ENCODE results near the gene SNX3.

SNX3 gene

DNA sequence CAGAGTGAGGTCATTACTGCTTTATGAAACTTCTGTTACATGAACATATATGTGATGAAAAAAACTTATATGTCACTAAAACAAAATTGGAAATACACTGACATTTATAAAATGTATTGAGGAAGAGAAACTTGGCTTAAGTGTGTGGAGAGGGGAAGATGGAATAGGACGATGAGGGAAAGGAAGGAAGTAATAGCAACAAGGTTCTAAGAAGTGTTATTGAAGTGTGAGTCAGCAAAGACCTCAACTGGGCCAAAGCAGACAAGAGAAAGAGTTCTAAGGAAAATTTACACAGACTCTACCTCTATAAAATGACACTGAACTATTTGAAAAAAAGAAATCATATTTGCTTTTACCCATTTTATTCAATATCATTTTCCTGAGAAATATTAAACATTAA, 38.3 kb downstream of the SNX3 start:
- no peak overlapping the region for H3K9ac ChIP-seq (ENCODE audit: low read depth, low read length)
- TF ChIP-seq EZH2 (IDR thresholded peaks at IDR 0.05; ENCODE audit: borderline replicate concordance, low read depth, low read length, severe bottlenecking): no peak
- TF ChIP-seq, protein P1, sequence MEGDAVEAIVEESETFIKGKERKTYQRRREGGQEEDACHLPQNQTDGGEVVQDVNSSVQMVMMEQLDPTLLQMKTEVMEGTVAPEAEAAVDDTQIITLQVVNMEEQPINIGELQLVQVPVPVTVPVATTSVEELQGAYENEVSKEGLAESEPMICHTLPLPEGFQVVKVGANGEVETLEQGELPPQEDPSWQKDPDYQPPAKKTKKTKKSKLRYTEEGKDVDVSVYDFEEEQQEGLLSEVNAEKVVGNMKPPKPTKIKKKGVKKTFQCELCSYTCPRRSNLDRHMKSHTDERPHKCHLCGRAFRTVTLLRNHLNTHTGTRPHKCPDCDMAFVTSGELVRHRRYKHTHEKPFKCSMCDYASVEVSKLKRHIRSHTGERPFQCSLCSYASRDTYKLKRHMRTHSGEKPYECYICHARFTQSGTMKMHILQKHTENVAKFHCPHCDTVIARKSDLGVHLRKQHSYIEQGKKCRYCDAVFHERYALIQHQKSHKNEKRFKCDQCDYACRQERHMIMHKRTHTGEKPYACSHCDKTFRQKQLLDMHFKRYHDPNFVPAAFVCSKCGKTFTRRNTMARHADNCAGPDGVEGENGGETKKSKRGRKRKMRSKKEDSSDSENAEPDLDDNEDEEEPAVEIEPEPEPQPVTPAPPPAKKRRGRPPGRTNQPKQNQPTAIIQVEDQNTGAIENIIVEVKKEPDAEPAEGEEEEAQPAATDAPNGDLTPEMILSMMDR (IDR thresholded peaks at IDR 0.05; ENCODE audit: borderline replicate concordance, extremely low read depth, low read length, poor library complexity, severe bottlenecking): no peak
- no peaks in the 10 kb centered on the region for H4K20me1 ChIP-seq (ENCODE audit: insufficient read depth, low read length)
- H3K79me2 ChIP-seq (ENCODE audit: insufficient read depth, low read length): peaks cover 43% of the 10 kb centered on the region
- no peaks in the 10 kb centered on the region for H3K27me3 ChIP-seq (ENCODE audit: insufficient read depth, low read length, poor library complexity)
- H3K4me3 ChIP-seq (ENCODE audit: low read depth in 1 of 2, low read length in 2 of 2): no peak overlapping the region
- peak; percentile 62; the same call in 2 of the 3 replicates for ATAC-seq (ENCODE audit: insufficient read depth, low read depth)
- no peaks in the 10 kb centered on the region for H3K4me1 ChIP-seq (ENCODE audit: insufficient read depth, low read length)
- no peak overlapping the region for H2AFZ ChIP-seq (ENCODE audit: low read depth, low read length)
- H3K36me3 ChIP-seq (ENCODE audit: insufficient read depth, low read length): peaks cover 49% of the 10 kb centered on the region
- no peak overlapping the region for H3K27ac ChIP-seq (ENCODE audit: low read length)
- no peaks in the 10 kb centered on the region for H3K9me3 ChIP-seq (ENCODE audit: insufficient read depth, low read length, severe bottlenecking)
- DNase-seq: no peak
- no peak overlapping the region for H3K4me2 ChIP-seq (ENCODE audit: insufficient read depth, low read length)

DNA sequence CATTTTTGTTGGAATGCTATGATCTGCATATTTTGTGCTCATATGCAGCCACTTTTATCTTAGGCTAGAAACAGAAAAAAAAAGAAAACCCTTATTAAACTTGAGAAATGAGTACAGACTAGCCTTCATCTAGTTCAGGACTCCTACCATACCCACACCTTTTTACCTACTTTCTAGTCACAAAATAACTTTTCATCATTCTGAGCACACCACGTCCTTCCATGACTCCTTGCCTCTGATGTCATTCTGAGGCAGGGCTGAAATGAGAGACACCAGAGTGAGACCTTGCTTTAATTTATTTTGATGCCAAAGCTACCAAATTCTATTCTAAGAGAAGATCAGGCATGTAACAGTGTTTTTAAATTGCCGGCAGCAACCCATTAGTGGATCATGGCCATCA, 38.8 kb downstream of the SNX3 start:
- TF ChIP-seq, protein P1 (IDR thresholded peaks at IDR 0.05; ENCODE audit: borderline replicate concordance, extremely low read depth, low read length, poor library complexity, severe bottlenecking): no peak
- TF ChIP-seq EZH2 (IDR thresholded peaks at IDR 0.05; ENCODE audit: borderline replicate concordance, low read depth, low read length, severe bottlenecking): no peak
- no peak for DNase-seq
- ATAC-seq (ENCODE audit: insufficient read depth, low read depth): no peak
- Histone ChIP-seq H3K36me3 (ENCODE audit: insufficient read depth, low read length) (peaks cover 53% of the 10 kb centered on the region), H3K4me2 (ENCODE audit: insufficient read depth, low read length) (no peak overlapping the region), H4K20me1 (ENCODE audit: insufficient read depth, low read length) (no peaks in the 10 kb centered on the region), H2AFZ (ENCODE audit: low read depth, low read length) (no peak overlapping the region), H3K9ac (ENCODE audit: low read depth, low read length) (no peak overlapping the region), H3K27me3 (ENCODE audit: insufficient read depth, low read length, poor library complexity) (no peaks in the 10 kb centered on the region), H3K9me3 (ENCODE audit: insufficient read depth, low read length, severe bottlenecking) (no peaks in the 10 kb centered on the region), H3K4me3 (ENCODE audit: low read depth in 1 of 2, low read length in 2 of 2) (no peak overlapping the region), H3K4me1 (ENCODE audit: insufficient read depth, low read length) (no peaks in the 10 kb centered on the region), H3K79me2 (ENCODE audit: insufficient read depth, low read length) (peaks cover 44% of the 10 kb centered on the region), H3K27ac (ENCODE audit: low read length) (no peak overlapping the region)

DNA sequence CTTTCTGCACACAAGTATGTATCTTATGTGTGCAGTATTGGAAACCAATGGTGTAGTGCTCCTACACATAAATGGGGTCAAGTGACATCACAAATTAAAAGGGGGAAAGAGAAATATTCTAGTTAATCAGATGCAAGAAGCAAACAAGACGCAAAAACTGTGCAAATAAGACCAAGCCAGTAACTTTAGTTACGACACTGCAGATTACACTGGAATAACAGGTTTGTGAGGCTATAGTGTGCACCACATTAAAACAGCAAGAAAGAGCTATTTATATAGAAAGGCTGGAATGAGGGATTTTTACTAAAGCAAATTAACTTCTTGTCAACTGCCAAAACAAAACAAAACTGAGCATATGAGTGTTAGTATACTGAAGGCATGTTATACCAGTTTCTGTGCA, 49.2 kb downstream of the SNX3 start:
- Histone ChIP-seq H3K79me2 (ENCODE audit: insufficient read depth, low read length) (peaks cover 7% of the 10 kb centered on the region; the same call in 1 of the 2 replicates), H4K20me1 (ENCODE audit: insufficient read depth, low read length) (0 out of 2 replicates have a peak, but pooled peaks cover 3% of the 10 kb centered on the region), H3K4me1 (ENCODE audit: insufficient read depth, low read length) (no peaks in the 10 kb centered on the region), H3K9ac (ENCODE audit: low read depth, low read length) (no peak overlapping the region), H2AFZ (ENCODE audit: low read depth, low read length) (no peak overlapping the region), H3K4me3 (ENCODE audit: low read depth in 1 of 2, low read length in 2 of 2) (no peak overlapping the region), H3K27ac (ENCODE audit: low read length) (no peak overlapping the region), H3K9me3 (ENCODE audit: insufficient read depth, low read length, severe bottlenecking) (no peaks in the 10 kb centered on the region), H3K27me3 (ENCODE audit: insufficient read depth, low read length, poor library complexity) (no peaks in the 10 kb centered on the region), H3K36me3 (ENCODE audit: insufficient read depth, low read length) (peaks cover 57% of the 10 kb centered on the region), H3K4me2 (ENCODE audit: insufficient read depth, low read length) (no peak overlapping the region)
- ATAC-seq (ENCODE audit: insufficient read depth, low read depth): no peak
- no peak for TF ChIP-seq EZH2 (IDR thresholded peaks at IDR 0.05; ENCODE audit: borderline replicate concordance, low read depth, low read length, severe bottlenecking)
- TF ChIP-seq, protein P1 (IDR thresholded peaks at IDR 0.05; ENCODE audit: borderline replicate concordance, extremely low read depth, low read length, poor library complexity, severe bottlenecking): no peak
- no peak for DNase-seq

DNA sequence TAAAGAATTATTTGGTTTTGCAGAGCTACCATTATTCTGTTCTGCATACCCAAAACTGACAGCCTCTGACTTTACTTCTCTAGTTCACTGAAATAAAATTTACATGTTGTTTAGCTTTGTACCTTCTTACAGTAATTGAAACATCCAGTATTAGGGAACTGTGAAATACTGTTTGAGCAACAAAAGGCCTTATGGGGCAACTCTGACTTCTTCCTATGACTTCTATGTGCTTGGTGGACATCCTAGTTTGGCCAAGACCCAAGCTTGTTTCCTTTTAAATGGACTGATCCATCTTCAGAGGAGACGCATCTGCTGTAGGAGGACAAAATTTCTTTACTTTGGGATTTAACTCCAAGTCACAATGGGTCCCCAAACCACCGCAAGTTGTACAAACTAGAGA, 50.3 kb downstream of the SNX3 start:
- no peak for TF ChIP-seq EZH2 (IDR thresholded peaks at IDR 0.05; ENCODE audit: borderline replicate concordance, low read depth, low read length, severe bottlenecking)
- TF ChIP-seq, protein P1 (IDR thresholded peaks at IDR 0.05; ENCODE audit: borderline replicate concordance, extremely low read depth, low read length, poor library complexity, severe bottlenecking): no peak
- ATAC-seq (ENCODE audit: insufficient read depth, low read depth): no peak
- 0 out of 2 replicates have a peak, but pooled peaks cover 2% of the 10 kb centered on the region for H4K20me1 ChIP-seq (ENCODE audit: insufficient read depth, low read length)

More for the DNA sequence above, 50.3 kb downstream of the SNX3 start:
- Histone ChIP-seq H3K27ac (ENCODE audit: low read length) (no peak overlapping the region), H3K9ac (ENCODE audit: low read depth, low read length) (no peak overlapping the region), H3K4me1 (ENCODE audit: insufficient read depth, low read length) (no peaks in the 10 kb centered on the region), H2AFZ (ENCODE audit: low read depth, low read length) (no peak overlapping the region), H3K4me3 (ENCODE audit: low read depth in 1 of 2, low read length in 2 of 2) (no peak overlapping the region), H3K9me3 (ENCODE audit: insufficient read depth, low read length, severe bottlenecking) (no peaks in the 10 kb centered on the region), H3K4me2 (ENCODE audit: insufficient read depth, low read length) (no peak overlapping the region), H3K79me2 (ENCODE audit: insufficient read depth, low read length) (peaks cover 5% of the 10 kb centered on the region; the same call in 1 of the 2 replicates), H3K36me3 (ENCODE audit: insufficient read depth, low read length) (peaks cover 50% of the 10 kb centered on the region), H3K27me3 (ENCODE audit: insufficient read depth, low read length, poor library complexity) (no peaks in the 10 kb centered on the region)
- no peak for DNase-seq

Data from DND-41 (cell line).